HEK293 (cell line): ENCODE measurements around the gene PROSER3.

Experiments used
- CTCF ChIA-PET: fragments of 350-600 bp; formaldehyde crosslinking; extraction: SDS; loops from one replicate; lab custom pipeline; 2021; ENCODE audit warnings: antibody characterized with exemption; lab: Yijun Ruan, JAX
- POLR2A ChIA-PET: fragments of 300-600 bp; formaldehyde crosslinking; extraction: SDS; loops from one replicate; lab custom pipeline; 2020; ENCODE audit warnings: antibody characterized with exemption, inconsistent platforms; lab: Yijun Ruan, JAX
- H3K27ac ChIP-seq: fragments of 200-500 bp; sonication (Bioruptor generic); 2 replicates; pipeline ENCODE4 v1.5.1; 2014; ENCODE audit warnings: low read depth, low read length, control low read depth, inconsistent platforms; ENCODE audit errors: extremely low read depth
- H3K36me3 ChIP-seq, 2 experiments: fragments of 200-500 bp in 1 of 2; sonication (Bioruptor generic) in 1 of 2; 1 replicate in 1 of 2; 2 replicates in 1 of 2; pipeline ENCODE4 v1.5.1; 2014 to 2017; ENCODE audit warnings: inconsistent platforms in 2 of 2, low read length in 2 of 2; ENCODE audit not compliant: control insufficient read depth in 2 of 2, insufficient read depth in 1 of 2
- H3K4me1 ChIP-seq: fragments of 200-500 bp; sonication (Bioruptor generic); 2 replicates; pipeline ENCODE4 v1.5.1; 2014; ENCODE audit warnings: mild to moderate bottlenecking, low read length, inconsistent platforms; ENCODE audit not compliant: control insufficient read depth, insufficient read depth
- H3K4me3 ChIP-seq: 2 replicates; pipeline ENCODE4 v1.5.1; 2011; ENCODE audit warnings: low read depth, mild to moderate bottlenecking, control low read depth, low read length, moderate library complexity
- H3K9me3 ChIP-seq: fragments of 200-500 bp; sonication (Bioruptor generic); 2 replicates; pipeline ENCODE4 v1.5.1; 2014; ENCODE audit warnings: low read depth, low read length, inconsistent platforms; ENCODE audit not compliant: control insufficient read depth, insufficient read depth
- HOXA7 ChIP-seq: sonication (generic); formaldehyde crosslinking; IDR thresholded peaks from 2 replicates; pipeline ENCODE4 v1.8.1; 2022; ENCODE audit warnings: missing genetic modification reagents, borderline replicate concordance
- KLF17 ChIP-seq: fragments of 450-650 bp; formaldehyde crosslinking; IDR thresholded peaks from 2 replicates; pipeline ENCODE4 v1.5.1; 2016; ENCODE audit warnings: missing biosample characterization, missing genetic modification characterization
- KLF7 ChIP-seq: fragments of 450-650 bp; formaldehyde crosslinking; IDR thresholded peaks from 2 replicates; pipeline ENCODE4 v1.5.1; 2016; ENCODE audit warnings: missing biosample characterization, missing genetic modification characterization, borderline replicate concordance
- PATZ1 ChIP-seq: fragments of 450-650 bp; formaldehyde crosslinking; IDR thresholded peaks from 2 replicates; pipeline ENCODE4 v1.5.1; 2016; ENCODE audit warnings: missing biosample characterization, missing genetic modification characterization
- PBX3 ChIP-seq: sonication (generic); formaldehyde crosslinking; IDR thresholded peaks from 2 replicates; pipeline ENCODE4 v1.8.1; 2022; ENCODE audit warnings: mild to moderate bottlenecking, moderate library complexity, missing genetic modification reagents
- SCRT1 ChIP-seq: fragments of 450-650 bp; formaldehyde crosslinking; IDR thresholded peaks from 2 replicates; pipeline ENCODE4 v1.5.1; 2016; ENCODE audit warnings: missing biosample characterization, missing genetic modification characterization, borderline replicate concordance
- SCRT2 ChIP-seq: fragments of 450-650 bp; formaldehyde crosslinking; IDR thresholded peaks from 2 replicates; pipeline ENCODE4 v1.5.1; 2016; ENCODE audit warnings: missing biosample characterization, missing genetic modification characterization
- SETDB1 ChIP-seq: IDR thresholded peaks from one replicate; pipeline ENCODE4 v1.6.1; 2017; ENCODE audit warnings: mild to moderate bottlenecking, low read length, moderate library complexity, mixed read lengths; ENCODE audit not compliant: insufficient read length
- ZBTB48 ChIP-seq: fragments of 450-650 bp; formaldehyde crosslinking; IDR thresholded peaks from 2 replicates; pipeline ENCODE4 v1.5.1; 2016; ENCODE audit warnings: missing biosample characterization, missing genetic modification characterization
- ZBTB8A ChIP-seq: fragments of 450-650 bp; formaldehyde crosslinking; IDR thresholded peaks from 2 replicates; pipeline ENCODE4 v1.5.1; 2016; ENCODE audit warnings: missing biosample characterization, missing genetic modification characterization
- ZNF214 ChIP-seq: fragments of 450-650 bp; formaldehyde crosslinking; IDR thresholded peaks from 2 replicates; pipeline ENCODE4 v1.5.1; 2017; ENCODE audit warnings: missing biosample characterization, mild to moderate bottlenecking, missing genetic modification characterization, borderline replicate concordance
- ZNF280C ChIP-seq: fragments of 450-650 bp; formaldehyde crosslinking; IDR thresholded peaks from 2 replicates; pipeline ENCODE4 v1.5.1; 2016; ENCODE audit warnings: missing biosample characterization, missing genetic modification characterization
- ZNF514 ChIP-seq: fragments of 450-650 bp; formaldehyde crosslinking; IDR thresholded peaks from 2 replicates; pipeline ENCODE4 v1.5.1; 2016; ENCODE audit warnings: missing biosample characterization, missing genetic modification characterization
- ZNF530 ChIP-seq: fragments of 450-650 bp; formaldehyde crosslinking; IDR thresholded peaks from 2 replicates; pipeline ENCODE4 v1.5.1; 2016; ENCODE audit warnings: low read depth, missing biosample characterization, missing genetic modification characterization
- ZNF561 ChIP-seq: fragments of 450-650 bp; IDR thresholded peaks from 2 replicates; pipeline ENCODE4 v1.5.1; 2018; ENCODE audit warnings: missing biosample characterization, missing genetic modification characterization, borderline replicate concordance
- ZNF600 ChIP-seq: fragments of 450-650 bp; formaldehyde crosslinking; IDR thresholded peaks from 2 replicates; pipeline ENCODE4 v1.5.1; 2016; ENCODE audit warnings: missing biosample characterization, missing genetic modification characterization
- ZNF623 ChIP-seq: fragments of 450-650 bp; formaldehyde crosslinking; IDR thresholded peaks from 2 replicates; pipeline ENCODE4 v1.5.1; 2016; ENCODE audit warnings: missing biosample characterization, missing genetic modification characterization
- ZNF645 ChIP-seq: fragments of 450-650 bp; formaldehyde crosslinking; IDR thresholded peaks from 2 replicates; pipeline ENCODE4; 2016; ENCODE audit warnings: missing biosample characterization, missing genetic modification characterization

The PROSER3 gene

GRCh38 chr19:35738021-35738886, 19.7 kb upstream of the PROSER3 start (continued):
- TF ChIP-seq ZNF280C (tag by site-specific recombination) (no peak), HOXA7 (CRISPR knock-in tag) (no peak), ZNF623 (tag by site-specific recombination) (no peak), KLF17 (tag by site-specific recombination) (no peak), SETDB1 (no peak), ZNF561 (no peak), ZBTB48 (tag by site-specific recombination) (no peak)

GRCh38 chr19:35738887-35739229, 19.1 kb upstream of the PROSER3 start:
- Histone ChIP-seq H3K4me1 (peaks cover 12% of the 10 kb centered on the region), H3K27ac (peak overlapping the region; percentile 50; the same call in 1 of the 2 replicates), H3K36me3 (peaks cover 66 to 75% of the 10 kb centered on the region in 2 experiments), H3K4me3 (no peak overlapping the region), H3K9me3 (no peaks in the 10 kb centered on the region)
- no peak for TF ChIP-seq ZNF214
- TF ChIP-seq KLF7 (tag by site-specific recombination), result no peak
- TF ChIP-seq PATZ1 (tag by site-specific recombination), result 0 out of 2 replicates have a peak, but pooled peaks have one; percentile 20
- no peak for TF ChIP-seq ZNF280C (tag by site-specific recombination)
- TF ChIP-seq SCRT2 (tag by site-specific recombination), result peak; percentile 98
- peak; percentile 56 for TF ChIP-seq ZBTB8A (tag by site-specific recombination)
- peak; percentile 92; the same call in 1 of the 2 replicates for TF ChIP-seq SCRT1 (tag by site-specific recombination)
- TF ChIP-seq ZNF514 (tag by site-specific recombination), result no peak
- no peak for TF ChIP-seq PBX3 (CRISPR knock-in tag)
- TF ChIP-seq ZNF530 (tag by site-specific recombination), result no peak
- peak; percentile 94 for TF ChIP-seq ZNF600
- no peak for TF ChIP-seq ZNF645 (tag by site-specific recombination)
- ChIA-PET POLR2A (interaction anchor here (1.0 to 7.7 kb wide), 3 partner anchors 9 to 37 kb away, joined by 3 to 204 read pairs (median 22); partner anchors contain the start of gene LIN37), CTCF (no interaction called here)
